ENCODE data around the gene RAB19.
A peak's percentile ranks its signal among the peaks of the same experiment; 100 is the strongest.

RAB19 gene

DNA sequence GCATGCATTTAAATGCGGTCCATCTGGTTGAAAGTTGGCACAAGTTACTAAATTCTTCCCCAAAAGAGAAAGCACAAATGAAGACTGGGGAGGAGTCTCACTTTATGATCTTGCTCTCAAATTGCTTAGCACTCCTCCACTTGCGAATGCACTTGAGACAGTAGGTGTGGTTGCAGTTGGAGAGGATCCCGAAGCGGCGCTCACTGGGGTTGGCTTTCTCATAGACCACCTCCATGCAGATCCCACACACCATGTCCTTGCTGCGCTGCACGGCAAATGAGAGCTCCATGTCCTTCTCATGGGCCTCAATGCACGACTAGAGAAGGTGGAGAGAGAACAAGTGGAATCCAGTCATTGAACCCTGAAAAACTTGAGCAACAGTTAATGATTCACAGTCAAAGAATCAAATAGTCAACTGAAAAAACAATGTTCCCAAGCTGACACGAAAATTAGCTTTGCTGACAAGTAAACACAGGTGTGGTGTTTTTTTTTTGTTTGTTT, 52.7 kb downstream of the RAB19 start:
- no peak for DNase-seq (ENCODE audit: extremely low read depth, insufficient read length)
- Histone ChIP-seq H3K27me3 (replicated peaks; ENCODE audit: control insufficient read depth, insufficient read depth, low read length) (no peaks in the 10 kb centered on the region), H3K4me3 (replicated peaks; ENCODE audit: low read depth, low read length) (no peak overlapping the region), H3K36me3 (ENCODE audit: control insufficient read depth, insufficient read depth, low read length) (peaks cover 12% of the 10 kb centered on the region)
- TF ChIP-seq CTCF (IDR thresholded peaks at IDR 0.05; ENCODE audit: insufficient read depth, low read length, poor library complexity, severe bottlenecking) = no peak

GRCh38 chr7:140458201-140458600, 54.3 kb downstream of the RAB19 start:
- DNase-seq (ENCODE audit: extremely low read depth, insufficient read length) = no peak
- TF ChIP-seq CTCF (IDR thresholded peaks at IDR 0.05; ENCODE audit: insufficient read depth, low read length, poor library complexity, severe bottlenecking) = no peak
- no peaks in the 10 kb centered on the region for H3K27me3 ChIP-seq (replicated peaks; ENCODE audit: control insufficient read depth, insufficient read depth, low read length)
- H3K36me3 ChIP-seq (ENCODE audit: control insufficient read depth, insufficient read depth, low read length) = peaks cover 12% of the 10 kb centered on the region
- no peak overlapping the region for H3K4me3 ChIP-seq (replicated peaks; ENCODE audit: low read depth, low read length)

DNA sequence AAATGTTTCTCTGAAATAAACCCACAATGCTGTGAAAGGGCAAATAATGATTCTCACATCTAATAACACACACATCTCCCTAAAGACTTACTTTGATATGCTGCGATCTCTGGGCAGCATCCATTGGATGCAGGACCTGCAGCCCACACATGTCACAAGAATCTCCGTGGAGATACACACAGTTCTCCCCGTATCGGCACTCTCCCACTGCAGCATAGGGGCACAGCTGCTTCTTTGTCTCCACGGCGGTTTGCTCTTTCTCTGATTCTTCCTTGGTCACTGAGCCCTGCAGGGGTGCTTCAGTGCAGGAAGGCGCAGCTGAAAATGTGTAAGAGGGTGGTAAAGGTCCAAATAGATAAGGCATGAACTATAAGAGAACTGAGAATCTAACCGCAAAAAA, 55.1 kb downstream of the RAB19 start:
- Histone ChIP-seq H3K4me3 (replicated peaks; ENCODE audit: low read depth, low read length) (no peak overlapping the region), H3K36me3 (ENCODE audit: control insufficient read depth, insufficient read depth, low read length) (peaks cover 12% of the 10 kb centered on the region), H3K27me3 (replicated peaks; ENCODE audit: control insufficient read depth, insufficient read depth, low read length) (no peaks in the 10 kb centered on the region)
- no peak for DNase-seq (ENCODE audit: extremely low read depth, insufficient read length)
- no peak for TF ChIP-seq CTCF (IDR thresholded peaks at IDR 0.05; ENCODE audit: insufficient read depth, low read length, poor library complexity, severe bottlenecking)

DNA sequence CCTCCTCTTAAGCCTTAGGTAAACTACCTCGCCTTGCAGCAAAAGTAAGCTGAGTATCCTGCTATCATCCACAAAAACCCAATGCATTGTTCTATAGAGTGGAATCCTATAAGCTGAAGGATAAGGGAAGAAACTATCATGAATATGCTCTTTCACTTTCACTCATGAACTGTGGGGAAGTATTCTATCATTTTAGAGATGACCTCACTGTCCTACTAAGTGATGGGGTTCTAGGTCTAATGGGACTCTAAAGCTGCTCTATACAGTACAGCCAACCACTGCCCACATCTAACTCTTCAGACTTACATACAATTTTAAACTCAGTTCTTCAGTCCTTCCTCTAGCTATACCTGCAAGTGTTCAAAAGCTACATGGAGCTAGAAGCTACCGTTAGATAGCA, 59.3 kb downstream of the RAB19 start:
- TF ChIP-seq CTCF (IDR thresholded peaks at IDR 0.05; ENCODE audit: insufficient read depth, low read length, poor library complexity, severe bottlenecking) = no peak
- H3K27me3 ChIP-seq (replicated peaks; ENCODE audit: control insufficient read depth, insufficient read depth, low read length) = no peaks in the 10 kb centered on the region
- H3K4me3 ChIP-seq (replicated peaks; ENCODE audit: low read depth, low read length) = no peak overlapping the region
- peaks cover 8% of the 10 kb centered on the region for H3K36me3 ChIP-seq (ENCODE audit: control insufficient read depth, insufficient read depth, low read length)
- no peak for DNase-seq (ENCODE audit: extremely low read depth, insufficient read length)

DNA sequence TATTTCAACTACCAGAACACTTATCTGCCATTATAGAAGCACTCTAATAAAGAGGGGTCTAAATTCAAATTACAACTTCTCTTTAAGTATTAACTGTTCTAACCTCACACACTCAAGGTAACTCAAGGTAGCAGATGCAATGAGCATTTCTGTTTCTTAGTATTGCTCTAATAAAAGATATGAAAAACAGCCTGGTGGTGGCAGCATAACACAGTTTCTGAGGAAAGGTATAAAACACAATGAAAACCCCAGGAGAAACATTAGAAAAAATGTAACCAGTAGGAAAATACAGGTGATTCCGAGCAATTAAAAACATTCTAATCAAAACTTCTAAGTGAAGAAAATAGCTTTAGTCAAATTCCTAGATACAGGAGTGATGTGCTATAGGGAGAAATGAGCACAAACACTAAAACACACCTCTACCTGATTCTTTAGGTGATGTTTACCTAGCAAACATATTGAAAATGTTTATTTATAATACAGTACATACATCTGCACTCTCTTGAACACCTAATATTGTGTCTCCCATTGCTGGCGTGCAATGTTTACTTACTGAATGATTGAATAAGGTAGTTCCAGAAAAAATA, 72.0 kb downstream of the RAB19 start:
- H3K4me3 ChIP-seq (replicated peaks; ENCODE audit: low read depth, low read length) = no peak overlapping the region
- no peaks in the 10 kb centered on the region; the same call in 1 of the 2 replicates for H3K36me3 ChIP-seq (ENCODE audit: control insufficient read depth, insufficient read depth, low read length)
- TF ChIP-seq CTCF (IDR thresholded peaks at IDR 0.05; ENCODE audit: insufficient read depth, low read length, poor library complexity, severe bottlenecking) = peak; percentile 54
- H3K27me3 ChIP-seq (replicated peaks; ENCODE audit: control insufficient read depth, insufficient read depth, low read length) = no peaks in the 10 kb centered on the region
- no peak for DNase-seq (ENCODE audit: extremely low read depth, insufficient read length)

Data from GM06990 (cell line).